Upper lobe of left lung (tissue), 4 donors: ENCODE results near the gene MCFD2.

Source experiments
- CTCF ChIP-seq, 6 experiments: fragments of 450-650 bp in 4 of 6; fragments of 200-600 bp in 2 of 6; sonication (generic) in 2 of 6; IDR thresholded peaks; one replicate each; pipeline ENCODE4 v1.5.1; 2016 to 2019; ENCODE audit warnings: antibody characterized with exemption in 6 of 6
- EP300 ChIP-seq, 4 donors: sonication (generic); formaldehyde crosslinking; IDR thresholded peaks; one replicate each; pipeline ENCODE4 v1.5.1; 2017; ENCODE audit warnings: antibody characterized with exemption in 4 of 4, control low read depth in 2 of 4
- POLR2A ChIP-seq, 4 donors: fragments of 450-650 bp; IDR thresholded peaks; one replicate each; pipeline ENCODE4 v1.5.1; 2016 to 2017; ENCODE audit warnings: antibody characterized with exemption in 4 of 4, mild to moderate bottlenecking in 2 of 4

DNA sequence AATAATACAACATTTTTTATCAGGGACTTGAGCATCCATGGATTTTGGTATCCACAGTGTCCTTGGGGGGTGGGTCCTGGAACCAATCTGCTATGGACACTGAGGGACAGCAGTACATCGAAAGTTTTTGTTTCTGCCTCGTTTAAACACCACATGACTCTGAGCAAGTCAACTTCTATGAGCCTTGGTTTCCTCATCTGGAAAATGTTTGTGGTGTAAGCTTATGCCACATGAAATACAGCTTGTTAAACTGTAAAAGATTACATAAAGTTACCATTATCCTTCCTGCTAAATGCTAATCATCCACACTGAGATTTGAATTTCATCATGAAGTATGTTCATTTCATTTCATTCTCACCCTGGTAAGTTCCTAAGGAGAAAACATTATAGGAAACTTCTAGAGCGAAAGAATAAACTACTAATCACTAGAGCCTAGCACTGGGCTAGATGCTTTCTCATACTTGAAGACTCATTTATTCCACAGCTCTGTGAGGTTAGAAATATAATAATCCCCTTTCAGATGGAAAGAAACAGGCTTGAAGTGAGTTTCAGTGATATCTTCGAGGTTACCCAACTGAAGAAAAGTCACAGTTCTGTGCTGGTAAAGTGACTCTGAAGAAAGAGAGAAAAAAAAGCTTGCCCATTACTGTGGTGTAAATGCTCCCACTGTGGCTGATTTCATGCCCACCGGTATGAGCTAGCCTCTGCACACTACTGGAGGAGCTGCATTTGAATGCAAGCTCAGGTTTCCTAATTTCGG lies 29.2 kb downstream of the MCFD2 start:
- TF ChIP-seq CTCF (IDR thresholded peaks at IDR 0.05), result no peak
- no peak for TF ChIP-seq POLR2A (IDR thresholded peaks at IDR 0.05)
- TF ChIP-seq EP300 (IDR thresholded peaks at IDR 0.05), result no peak
